SH-SY5Y (cell line): ENCODE data around the gene SELENON.

Source experiments
- GATA2 ChIP-seq: IDR thresholded peaks from 2 replicates; pipeline ENCODE4 v1.6.1; 2011; ENCODE audit warnings: mild to moderate bottlenecking, low read depth, low read length
- GATA3 ChIP-seq: IDR thresholded peaks from 2 replicates; pipeline ENCODE4 v1.6.1; 2011; ENCODE audit warnings: low read depth, mild to moderate bottlenecking, low read length, moderate library complexity

Gene SELENON

GRCh38 chr1:25866288-25866687 is 66.3 kb downstream of the SELENON start:
- no peak for TF ChIP-seq GATA3
- TF ChIP-seq GATA2 = no peak

GRCh38 chr1:25867210-25867991 is 67.4 kb downstream of the SELENON start:
- TF ChIP-seq GATA3 = no peak
- no peak for TF ChIP-seq GATA2
